Measurements from ENCODE around the gene DAP3.

GRCh38 chr1:155719703-155720102, 30.8 kb downstream of the DAP3 start:
- TF ChIP-seq POLR2A (IDR thresholded peaks at IDR 0.05; ENCODE audit: low read length): no peak
- TF ChIP-seq SREBF2 (IDR thresholded peaks at IDR 0.05): no peak
- TF ChIP-seq, protein P1, sequence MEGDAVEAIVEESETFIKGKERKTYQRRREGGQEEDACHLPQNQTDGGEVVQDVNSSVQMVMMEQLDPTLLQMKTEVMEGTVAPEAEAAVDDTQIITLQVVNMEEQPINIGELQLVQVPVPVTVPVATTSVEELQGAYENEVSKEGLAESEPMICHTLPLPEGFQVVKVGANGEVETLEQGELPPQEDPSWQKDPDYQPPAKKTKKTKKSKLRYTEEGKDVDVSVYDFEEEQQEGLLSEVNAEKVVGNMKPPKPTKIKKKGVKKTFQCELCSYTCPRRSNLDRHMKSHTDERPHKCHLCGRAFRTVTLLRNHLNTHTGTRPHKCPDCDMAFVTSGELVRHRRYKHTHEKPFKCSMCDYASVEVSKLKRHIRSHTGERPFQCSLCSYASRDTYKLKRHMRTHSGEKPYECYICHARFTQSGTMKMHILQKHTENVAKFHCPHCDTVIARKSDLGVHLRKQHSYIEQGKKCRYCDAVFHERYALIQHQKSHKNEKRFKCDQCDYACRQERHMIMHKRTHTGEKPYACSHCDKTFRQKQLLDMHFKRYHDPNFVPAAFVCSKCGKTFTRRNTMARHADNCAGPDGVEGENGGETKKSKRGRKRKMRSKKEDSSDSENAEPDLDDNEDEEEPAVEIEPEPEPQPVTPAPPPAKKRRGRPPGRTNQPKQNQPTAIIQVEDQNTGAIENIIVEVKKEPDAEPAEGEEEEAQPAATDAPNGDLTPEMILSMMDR (IDR thresholded peaks at IDR 0.05): no peak
- TF ChIP-seq, protein P2, sequence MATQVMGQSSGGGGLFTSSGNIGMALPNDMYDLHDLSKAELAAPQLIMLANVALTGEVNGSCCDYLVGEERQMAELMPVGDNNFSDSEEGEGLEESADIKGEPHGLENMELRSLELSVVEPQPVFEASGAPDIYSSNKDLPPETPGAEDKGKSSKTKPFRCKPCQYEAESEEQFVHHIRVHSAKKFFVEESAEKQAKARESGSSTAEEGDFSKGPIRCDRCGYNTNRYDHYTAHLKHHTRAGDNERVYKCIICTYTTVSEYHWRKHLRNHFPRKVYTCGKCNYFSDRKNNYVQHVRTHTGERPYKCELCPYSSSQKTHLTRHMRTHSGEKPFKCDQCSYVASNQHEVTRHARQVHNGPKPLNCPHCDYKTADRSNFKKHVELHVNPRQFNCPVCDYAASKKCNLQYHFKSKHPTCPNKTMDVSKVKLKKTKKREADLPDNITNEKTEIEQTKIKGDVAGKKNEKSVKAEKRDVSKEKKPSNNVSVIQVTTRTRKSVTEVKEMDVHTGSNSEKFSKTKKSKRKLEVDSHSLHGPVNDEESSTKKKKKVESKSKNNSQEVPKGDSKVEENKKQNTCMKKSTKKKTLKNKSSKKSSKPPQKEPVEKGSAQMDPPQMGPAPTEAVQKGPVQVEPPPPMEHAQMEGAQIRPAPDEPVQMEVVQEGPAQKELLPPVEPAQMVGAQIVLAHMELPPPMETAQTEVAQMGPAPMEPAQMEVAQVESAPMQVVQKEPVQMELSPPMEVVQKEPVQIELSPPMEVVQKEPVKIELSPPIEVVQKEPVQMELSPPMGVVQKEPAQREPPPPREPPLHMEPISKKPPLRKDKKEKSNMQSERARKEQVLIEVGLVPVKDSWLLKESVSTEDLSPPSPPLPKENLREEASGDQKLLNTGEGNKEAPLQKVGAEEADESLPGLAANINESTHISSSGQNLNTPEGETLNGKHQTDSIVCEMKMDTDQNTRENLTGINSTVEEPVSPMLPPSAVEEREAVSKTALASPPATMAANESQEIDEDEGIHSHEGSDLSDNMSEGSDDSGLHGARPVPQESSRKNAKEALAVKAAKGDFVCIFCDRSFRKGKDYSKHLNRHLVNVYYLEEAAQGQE (IDR thresholded peaks at IDR 0.05): no peak
- no peak for TF ChIP-seq GATA3 (IDR thresholded peaks at IDR 0.05; ENCODE audit: borderline replicate concordance)
- TF ChIP-seq CBX8 (IDR thresholded peaks at IDR 0.05): no peak
- TF ChIP-seq, protein P3, sequence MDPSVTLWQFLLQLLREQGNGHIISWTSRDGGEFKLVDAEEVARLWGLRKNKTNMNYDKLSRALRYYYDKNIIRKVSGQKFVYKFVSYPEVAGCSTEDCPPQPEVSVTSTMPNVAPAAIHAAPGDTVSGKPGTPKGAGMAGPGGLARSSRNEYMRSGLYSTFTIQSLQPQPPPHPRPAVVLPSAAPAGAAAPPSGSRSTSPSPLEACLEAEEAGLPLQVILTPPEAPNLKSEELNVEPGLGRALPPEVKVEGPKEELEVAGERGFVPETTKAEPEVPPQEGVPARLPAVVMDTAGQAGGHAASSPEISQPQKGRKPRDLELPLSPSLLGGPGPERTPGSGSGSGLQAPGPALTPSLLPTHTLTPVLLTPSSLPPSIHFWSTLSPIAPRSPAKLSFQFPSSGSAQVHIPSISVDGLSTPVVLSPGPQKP (IDR thresholded peaks at IDR 0.05; ENCODE audit: low read depth, low read length): no peak
